M059J (cell line): Measurements from ENCODE around the gene USP15. TPM values are rescaled to one million over a fixed set of nuclear protein-coding genes. Genes with fewer than 3 reads are reported as not detected.
"Not testable (repeated sequence)": the region's sequence is repeated elsewhere in the genome, so short reads cannot be mapped to it uniquely, and the experiment has no call there.

Source experiments
- DNase-seq: peaks from one replicate; pipeline ENCODE4 v3.0.0-alpha.2; 2012; ENCODE audit warnings: low read depth
- total RNA-seq: library from RNA; depleted of rRNA; stranded (reverse); fragments of >200 nt; shearing (Covaris generic); gene quantifications from 2 replicates; pipeline ENCODE4 v1.2.3, GENCODE V29; 2014

The USP15 gene
- total RNA-seq, 1 experiment from 2014 or later = 29.2 TPM

DNA sequence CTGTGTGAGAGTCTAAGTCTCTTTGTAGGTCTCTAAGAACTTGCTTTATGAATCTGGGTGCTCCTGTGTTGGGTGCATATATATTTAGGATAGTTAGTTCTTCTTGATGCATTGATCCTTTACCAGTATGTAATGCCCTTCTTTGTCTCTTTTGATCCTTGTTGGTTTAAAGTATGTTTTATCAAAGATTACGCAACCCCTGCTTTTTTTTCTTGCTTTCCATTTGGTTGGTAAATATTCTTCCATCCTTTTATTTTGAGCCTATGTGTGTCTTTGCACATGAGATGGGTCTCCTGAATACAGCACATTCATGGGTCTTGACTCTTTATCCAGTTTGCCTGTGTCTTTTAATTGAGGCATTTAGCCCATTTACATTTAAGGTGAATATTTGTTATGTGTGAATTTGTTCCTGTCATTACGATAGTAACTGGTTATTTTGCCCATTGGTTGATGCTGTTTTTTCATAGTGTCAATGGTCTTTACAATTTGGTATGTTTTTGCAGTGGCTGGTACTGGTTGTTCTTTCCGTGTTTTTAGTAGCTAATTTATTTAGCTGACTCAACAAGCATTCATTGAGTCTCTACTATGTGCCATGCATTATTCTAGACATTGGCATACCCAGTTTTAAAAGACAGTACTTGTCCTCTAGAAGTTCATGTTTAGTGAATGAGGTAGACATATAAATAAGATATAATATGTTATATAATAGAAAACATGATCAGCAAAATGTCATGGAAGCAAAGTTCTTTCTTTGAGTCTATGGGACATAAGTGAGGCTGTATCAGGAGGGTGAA lies 108.4 kb downstream of the USP15 start:
- DNase-seq = not testable (repeated sequence)

GRCh38 chr12:62370189-62370588 lies 110.0 kb downstream of the USP15 start:
- no peak for DNase-seq

GRCh38 chr12:62371661-62372060 lies 111.5 kb downstream of the USP15 start:
- DNase-seq = no peak

DNA sequence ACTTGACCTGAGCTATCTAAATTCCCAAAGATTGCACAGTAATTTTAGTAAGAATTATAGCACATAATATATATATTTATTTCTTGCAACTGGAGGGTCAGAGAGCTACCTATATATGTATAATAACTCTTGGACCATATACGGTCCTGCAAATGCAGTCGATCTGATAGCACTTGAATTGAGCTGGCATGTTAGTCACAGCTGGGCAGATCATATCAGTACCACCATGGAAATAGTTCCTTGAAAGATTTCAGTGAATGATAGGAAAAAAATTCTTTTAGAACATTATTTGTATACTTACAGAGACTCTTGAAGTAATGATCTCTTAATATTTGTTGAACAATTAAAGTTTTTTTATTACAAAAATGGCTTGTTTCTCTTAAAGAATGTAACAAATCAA lies 111.9 kb downstream of the USP15 start:
- no peak for DNase-seq

DNA sequence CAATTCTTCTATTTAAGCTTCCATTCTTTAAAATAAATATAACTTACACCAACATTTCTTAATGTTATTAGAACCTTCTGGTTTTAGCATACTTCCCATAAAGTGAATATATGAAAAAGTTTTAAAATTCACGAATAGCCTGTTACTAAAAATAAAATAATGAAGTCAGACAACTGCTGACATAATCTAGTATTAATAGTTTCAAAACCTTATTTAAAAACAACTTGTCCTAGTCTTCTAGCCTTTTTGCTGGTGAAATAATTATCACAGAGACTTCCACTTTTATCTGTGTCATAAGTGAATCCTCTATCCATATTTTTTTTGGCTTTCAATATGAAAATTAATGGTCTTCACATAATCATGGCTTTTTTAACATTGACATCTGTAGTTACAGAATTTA lies 112.6 kb downstream of the USP15 start:
- DNase-seq = no peak

DNA sequence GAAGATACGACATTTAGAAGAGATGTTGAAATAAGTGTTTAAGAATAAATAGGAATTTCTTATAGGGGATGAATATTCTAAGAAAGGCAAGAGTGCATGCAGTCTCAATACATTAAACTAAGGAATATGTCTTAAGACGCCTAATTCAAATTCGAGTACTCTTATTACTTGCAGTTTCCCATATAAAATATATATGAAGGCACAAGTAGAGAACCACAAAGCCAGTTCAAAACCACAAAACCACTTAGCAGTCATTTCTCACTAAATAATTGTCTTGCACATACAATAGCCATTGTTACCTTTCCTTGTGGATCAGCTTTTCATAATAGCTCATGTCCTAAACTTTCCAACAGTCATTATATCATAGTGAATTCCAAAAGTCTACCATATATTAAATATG lies 115.4 kb downstream of the USP15 start:
- DNase-seq = no peak

DNA sequence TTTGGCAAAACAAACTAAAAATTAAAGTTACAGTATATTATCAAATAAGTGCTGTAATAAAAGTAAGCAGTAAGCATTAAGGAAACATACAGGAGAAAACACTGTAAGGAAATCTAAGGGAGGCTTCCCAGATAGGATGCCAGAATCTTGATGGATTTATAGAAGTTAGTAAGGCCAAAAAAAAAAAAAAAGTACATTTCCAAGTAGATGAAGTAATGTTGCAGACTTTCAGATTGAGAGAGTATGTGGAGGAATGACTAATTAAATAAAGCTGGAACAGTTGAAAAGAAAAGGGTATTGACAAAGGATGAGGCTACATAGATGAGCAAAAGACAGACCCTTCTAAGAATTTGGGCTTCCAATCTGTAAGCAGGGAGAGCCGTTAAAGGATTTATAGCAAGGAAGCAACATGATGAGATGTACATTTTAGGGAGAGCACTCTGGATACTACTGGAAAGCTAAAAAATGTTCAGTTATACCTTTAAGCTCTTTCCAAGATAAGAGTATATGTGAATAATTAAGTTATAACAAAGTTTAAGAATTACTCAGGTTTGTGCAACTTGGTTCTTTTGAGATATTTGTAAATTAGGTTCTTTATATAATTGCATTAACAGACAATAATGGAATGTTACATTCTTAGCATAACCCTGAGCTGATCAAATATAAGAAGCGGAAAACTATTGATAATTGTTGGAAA lies 119.0 kb downstream of the USP15 start:
- no peak for DNase-seq

DNA sequence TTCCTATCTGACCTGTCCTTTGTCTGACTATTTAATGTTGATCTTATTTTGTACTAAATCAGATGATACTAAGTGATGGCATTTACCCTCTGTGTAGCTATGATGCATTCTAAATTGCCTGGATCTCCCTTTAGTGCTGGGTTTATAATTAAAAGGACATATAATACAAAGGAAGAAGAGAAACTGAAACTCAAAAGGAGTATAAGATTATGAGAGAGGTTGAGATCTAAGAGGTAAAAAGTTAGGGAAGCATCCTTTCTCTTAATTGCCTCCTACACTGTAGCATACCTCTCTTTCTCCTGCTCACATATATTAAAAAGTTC lies 119.5 kb downstream of the USP15 start:
- DNase-seq = no peak

GRCh38 chr12:62382526-62382925 lies 122.3 kb downstream of the USP15 start:
- DNase-seq = no peak

DNA sequence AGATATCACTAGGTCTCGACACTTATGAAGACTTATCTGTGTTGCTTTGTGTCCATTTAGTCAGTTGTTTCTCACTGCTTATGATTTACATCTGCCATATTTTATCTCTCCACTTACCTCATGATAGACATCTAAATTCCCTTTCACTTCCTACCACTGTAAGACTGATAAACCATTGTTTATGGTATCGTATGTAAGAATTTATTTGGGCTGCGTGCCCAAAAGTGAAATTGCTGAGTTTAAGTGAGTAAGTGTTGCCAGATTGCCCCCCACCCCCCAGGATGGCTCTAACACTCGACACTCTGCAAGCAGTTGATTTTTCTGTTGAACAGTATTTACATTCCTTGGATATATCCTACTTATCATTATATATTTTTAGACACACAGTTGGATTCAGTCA lies 136.5 kb downstream of the USP15 start:
- DNase-seq = no peak

- DNase-seq = no peak
These were observed 139.9 kb downstream of the USP15 start for GRCh38 chr12:62400135-62400534.

GRCh38 chr12:62401631-62402030 lies 141.4 kb downstream of the USP15 start:
- no peak for DNase-seq

- DNase-seq = no peak
These were observed 142.8 kb downstream of the USP15 start for GRCh38 chr12:62403031-62403430.

DNA sequence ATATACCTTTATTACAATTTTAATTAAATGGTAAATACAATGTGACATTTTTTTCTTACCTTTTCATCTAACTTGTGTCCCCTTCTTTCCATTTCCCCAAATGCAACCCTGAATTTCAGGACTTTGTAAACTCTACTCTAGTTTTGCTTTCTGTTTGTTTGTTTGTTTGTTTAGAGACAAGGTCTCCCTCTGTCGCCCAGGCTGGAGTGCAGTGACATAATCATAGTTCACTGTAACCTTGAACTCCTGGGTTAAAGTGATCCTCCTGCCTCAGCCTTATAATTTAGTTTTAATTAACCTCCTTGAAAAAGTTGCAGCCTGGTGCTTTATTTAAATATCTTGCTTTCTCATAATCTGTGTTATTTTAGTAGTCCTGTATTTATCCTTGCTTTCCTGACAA lies 147.4 kb downstream of the USP15 start:
- no peak for DNase-seq

DNA sequence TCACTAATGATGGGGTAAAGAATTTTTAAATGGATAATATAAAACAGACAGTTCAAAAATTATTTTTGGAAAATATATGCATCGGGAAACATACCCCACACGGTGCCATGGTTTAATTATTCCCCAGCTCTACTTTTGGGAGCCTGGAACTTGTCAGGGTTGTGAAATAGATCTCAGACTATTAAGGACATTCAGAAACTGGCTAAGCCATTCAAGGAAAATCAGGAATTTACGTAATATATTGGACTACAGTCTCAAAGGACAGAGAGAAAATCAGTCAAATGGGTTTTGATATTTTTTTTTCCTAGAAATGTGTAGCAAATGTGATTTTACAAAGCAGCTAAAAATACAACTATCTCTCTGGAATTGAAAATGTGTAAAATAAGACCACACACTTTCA lies 148.9 kb downstream of the USP15 start:
- no peak for DNase-seq

GRCh38 chr12:62414180-62414579 lies 154.0 kb downstream of the USP15 start:
- DNase-seq = no peak

- peak; percentile 19 for DNase-seq
These were observed 165.9 kb downstream of the USP15 start for GRCh38 chr12:62426089-62426488.

DNA sequence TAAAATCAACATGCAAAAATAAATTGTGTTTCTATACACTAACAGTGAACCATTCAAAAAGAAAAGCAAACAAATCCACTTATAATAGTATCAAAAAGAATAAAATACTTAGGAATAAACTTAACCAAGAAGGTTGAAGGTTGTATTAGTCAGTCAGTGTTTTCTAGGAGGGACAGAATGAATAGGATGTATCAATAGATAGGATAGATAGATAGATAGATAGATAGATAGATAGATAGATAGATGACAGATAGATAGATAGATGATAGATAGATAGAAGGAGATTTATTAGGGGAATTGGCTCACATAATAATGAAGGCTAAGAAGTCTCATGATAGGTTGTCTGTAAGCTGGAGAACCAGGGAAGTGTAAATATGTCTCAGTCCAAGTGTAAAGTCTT lies 169.3 kb downstream of the USP15 start:
- no peak for DNase-seq

DNA sequence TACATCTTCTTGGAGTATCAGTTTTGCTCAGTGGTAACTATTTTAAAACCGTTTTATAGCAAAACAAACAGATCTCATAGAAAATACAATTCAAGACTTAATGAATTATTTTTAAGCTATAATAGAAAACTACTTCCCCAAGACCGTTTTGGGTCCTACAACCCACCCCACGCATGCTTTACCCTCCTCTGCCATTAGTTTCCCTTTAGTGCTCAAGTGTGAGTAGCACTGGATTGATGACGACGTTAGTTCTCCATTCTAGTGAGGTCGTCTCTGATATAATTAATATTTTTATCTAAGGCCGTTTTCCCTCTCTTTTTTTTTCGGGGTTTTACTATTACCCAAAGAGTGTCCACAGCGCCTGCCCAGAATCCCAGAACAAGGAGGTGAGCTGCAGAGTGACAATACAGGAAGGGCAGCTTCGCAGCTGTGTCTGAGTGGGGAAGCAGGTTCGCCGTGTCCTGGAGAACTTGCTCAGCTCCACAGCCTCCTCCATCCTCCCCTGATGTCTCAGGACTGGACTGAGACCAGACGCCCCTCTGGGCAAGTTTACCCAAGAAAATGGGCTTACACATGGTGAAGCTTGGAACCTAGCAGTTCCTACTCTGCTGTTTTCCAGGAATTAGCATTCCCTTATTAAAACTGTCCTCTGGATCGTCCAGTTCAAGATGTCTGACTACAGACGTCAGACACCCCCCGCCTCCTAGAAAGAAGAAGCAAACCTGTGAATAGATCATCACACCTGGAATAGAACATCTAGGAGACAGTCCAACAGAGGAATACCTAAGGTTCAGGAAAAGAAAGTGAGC lies 174.5 kb downstream of the USP15 start:
- no peak for DNase-seq

DNA sequence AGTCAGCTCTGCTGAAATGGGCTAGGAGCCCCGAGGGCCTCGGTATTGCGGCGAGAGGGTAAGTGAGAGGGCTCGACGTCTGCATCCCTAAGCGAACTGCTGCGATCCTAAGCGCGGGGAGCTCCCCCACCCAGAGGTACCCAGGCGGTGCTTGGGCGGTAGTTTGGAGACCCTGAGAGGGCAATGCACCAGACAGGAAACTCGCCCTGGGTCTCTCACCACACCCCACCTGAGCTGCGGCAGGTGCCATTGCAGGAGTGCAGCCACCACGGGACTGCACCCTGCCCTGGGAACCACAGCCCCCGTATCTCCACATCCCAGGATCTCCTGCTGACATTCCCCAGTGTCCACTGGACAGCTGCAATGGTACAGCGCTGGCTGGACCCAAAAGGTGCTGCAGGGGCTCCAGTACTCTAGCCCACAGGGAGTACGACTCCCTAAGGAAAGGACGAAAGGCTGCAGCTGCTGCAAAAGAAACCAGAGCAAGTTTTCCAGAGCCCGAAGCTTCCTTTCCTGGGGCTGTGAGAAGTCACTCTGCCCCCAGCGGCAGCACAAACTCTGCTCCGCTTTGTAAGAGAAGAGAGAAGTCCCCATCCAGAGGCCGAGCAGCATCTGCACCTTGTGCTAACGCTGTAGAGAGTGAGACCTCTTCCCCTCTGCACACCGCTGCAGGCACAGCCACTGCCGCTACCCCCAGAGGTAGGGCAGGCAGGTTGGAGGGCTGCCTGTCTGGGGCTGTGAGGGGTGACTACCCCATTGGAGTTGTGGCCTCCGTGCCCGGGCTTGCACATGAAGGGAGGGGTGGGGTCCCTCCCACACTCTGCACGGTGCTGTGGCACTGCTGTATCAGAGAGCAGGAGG lies 175.3 kb downstream of the USP15 start:
- peak; percentile 66 for DNase-seq

GRCh38 chr12:62436164-62436503 lies 175.9 kb downstream of the USP15 start:
- DNase-seq = no peak
